CD8-positive, alpha-beta memory T cell (primary cell): ENCODE data around the gene NTNG1. TPM values are rescaled to one million over a fixed set of nuclear protein-coding genes. Genes with fewer than 3 reads are reported as not detected.

ENCODE experiments used
- CTCF ChIA-PET: fragments of 350-600 bp; sonication (Branson Sonifier 250); formaldehyde crosslinking; loops from one replicate; lab custom pipeline; 2021; ENCODE audit warnings: antibody characterized with exemption; lab: Charles Lee
- POLR2A ChIA-PET: fragments of 350-600 bp; sonication (Branson Sonifier 250); formaldehyde crosslinking; loops from one replicate; lab custom pipeline; 2021; ENCODE audit warnings: antibody characterized with exemption; lab: Charles Lee
- DNase-seq, 5 donors: peaks; one replicate each; pipeline versions ENCODE4 v3.0.0 to v3.0.0-alpha.2; 2020 to 2022; ENCODE audit warnings: mixed read lengths in 1 of 5
- H3K27ac ChIP-seq: one replicate; pipeline ENCODE4 v1.7.0; 2013; ENCODE audit warnings: low read depth, mild to moderate bottlenecking, low read length, moderate library complexity
- H3K27me3 ChIP-seq: 2 replicates; pipeline ENCODE4 v1.7.0; 2013; ENCODE audit warnings: low read length, mild to moderate bottlenecking; ENCODE audit not compliant: insufficient read depth, poor library complexity, severe bottlenecking
- H3K36me3 ChIP-seq: 2 replicates; pipeline ENCODE4 v1.7.0; 2013; ENCODE audit warnings: mild to moderate bottlenecking, low read length, moderate library complexity; ENCODE audit not compliant: insufficient read depth
- H3K4me1 ChIP-seq: 2 replicates; pipeline ENCODE4 v1.7.0; 2013; ENCODE audit warnings: mild to moderate bottlenecking, low read length, moderate library complexity; ENCODE audit not compliant: insufficient read depth
- H3K4me3 ChIP-seq: 2 replicates; pipeline ENCODE4 v1.7.0; 2013; ENCODE audit warnings: mild to moderate bottlenecking, low read length
- H3K9me3 ChIP-seq: 2 replicates; pipeline ENCODE4 v1.7.0; 2013; ENCODE audit warnings: mild to moderate bottlenecking, low read length
- H3K27ac Mint-ChIP-seq, 8 donors: one replicate each; pipeline ENCODE4 v1.8.0; 2020 to 2021; ENCODE audit warnings: mixed read lengths in 8 of 8, mild to moderate bottlenecking in 6 of 8, inconsistent platforms in 3 of 8, moderate library complexity in 3 of 8
- H3K27me3 Mint-ChIP-seq, 2 donors: one replicate each; pipeline ENCODE4 v1.8.0; 2020 to 2021; ENCODE audit warnings: mixed read lengths in 2 of 2, mild to moderate bottlenecking in 1 of 2, moderate library complexity in 1 of 2
- H3K36me3 Mint-ChIP-seq, 3 donors: one replicate each; pipeline ENCODE4 v1.8.0; 2020 to 2021; ENCODE audit warnings: mixed read lengths in 3 of 3, inconsistent platforms in 1 of 3, mild to moderate bottlenecking in 1 of 3
- H3K4me1 Mint-ChIP-seq, 3 donors: one replicate each; pipeline ENCODE4 v1.8.0; 2020 to 2021; ENCODE audit warnings: mixed read lengths in 3 of 3, inconsistent platforms in 1 of 3, mild to moderate bottlenecking in 1 of 3
- H3K4me3 Mint-ChIP-seq, 7 donors: one replicate each; pipeline ENCODE4 v1.8.0; 2020 to 2021; ENCODE audit warnings: mixed read lengths in 7 of 7, mild to moderate bottlenecking in 6 of 7, moderate library complexity in 4 of 7, inconsistent platforms in 2 of 7
- H3K9me3 Mint-ChIP-seq, 5 donors: one replicate each; pipeline ENCODE4 v1.8.0; 2020 to 2022; ENCODE audit warnings: mixed read lengths in 5 of 5, mild to moderate bottlenecking in 3 of 5, moderate library complexity in 2 of 5, inconsistent platforms in 1 of 5
- polyA plus RNA-seq: library from polyadenylated mRNA; unstranded; fragments of 300-500 nt; fragmentation: Illumina TruSeq; gene quantifications from one replicate; pipeline ENCODE4 v1.2.3, GENCODE V29; 2021
- total RNA-seq, 2 experiments: library from RNA; stranded (reverse); gene quantifications; one replicate each; pipeline ENCODE4 v1.2.3, GENCODE V29; 2021

NTNG1 gene
- total and polyA plus RNA-seq, 3 experiments from 2014 or later, result not detected

DNA sequence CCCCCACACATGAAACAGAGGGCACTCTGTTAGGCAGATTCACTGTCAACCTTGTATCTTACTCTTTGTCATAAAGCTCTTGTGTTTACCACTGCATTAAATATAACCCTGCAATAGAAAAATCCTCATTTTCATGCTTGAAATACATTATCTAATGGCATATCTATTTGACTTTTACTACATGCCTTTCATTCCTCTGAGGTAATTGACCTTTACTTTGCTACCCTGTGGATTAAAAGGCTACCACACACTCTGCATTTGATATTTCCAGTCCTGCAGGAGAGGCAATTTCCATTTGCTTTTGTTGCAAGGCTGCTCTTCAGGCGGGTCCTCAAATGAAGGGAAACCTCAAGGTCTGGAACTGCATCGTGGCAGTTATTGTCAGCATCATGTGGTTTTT lies 238.0 kb downstream of the NTNG1 start:
- ChIA-PET POLR2A (no interaction called here), CTCF (no interaction called here)
- H3K4me3 Mint-ChIP-seq, result no peak overlapping the region

GRCh38 chr1:107379826-107380225 lies 239.0 kb downstream of the NTNG1 start:
- Mint-ChIP-seq H3K4me1 (no peaks in the 10 kb centered on the region), H3K9me3 (peaks cover 0 to 7% (median 0%) of the 10 kb centered on the region in 5 donors), H3K27me3 (peaks cover 4 to 6% of the 10 kb centered on the region in 2 donors), H3K36me3 (no peaks in the 10 kb centered on the region), H3K4me3 (no peak overlapping the region), H3K27ac (no peak overlapping the region)
- Histone ChIP-seq H3K9me3 (no peaks in the 10 kb centered on the region), H3K27me3 (no peaks in the 10 kb centered on the region), H3K36me3 (no peaks in the 10 kb centered on the region), H3K27ac (no peak overlapping the region), H3K4me3 (no peak overlapping the region), H3K4me1 (no peaks in the 10 kb centered on the region)
- ChIA-PET POLR2A (no interaction called here), CTCF (no interaction called here)
- DNase-seq, result no peak

More for the DNA sequence above, 238.0 kb downstream of the NTNG1 start:
- DNase-seq, result no peak
- Histone ChIP-seq H3K4me3 (no peak overlapping the region), H3K27ac (no peak overlapping the region), H3K9me3 (no peaks in the 10 kb centered on the region), H3K36me3 (no peaks in the 10 kb centered on the region), H3K27me3 (no peaks in the 10 kb centered on the region), H3K4me1 (no peaks in the 10 kb centered on the region)
- no peaks in the 10 kb centered on the region for H3K36me3 Mint-ChIP-seq
- H3K27me3 Mint-ChIP-seq, result peaks cover 4 to 9% of the 10 kb centered on the region in 2 donors
- peaks cover 0 to 4% (median 0%) of the 10 kb centered on the region in 5 donors for H3K9me3 Mint-ChIP-seq
- H3K4me1 Mint-ChIP-seq, result no peaks in the 10 kb centered on the region
- H3K27ac Mint-ChIP-seq, result no peak overlapping the region

- no peaks in the 10 kb centered on the region for H3K36me3 Mint-ChIP-seq
- no peaks in the 10 kb centered on the region for H3K4me1 ChIP-seq
- H3K27ac Mint-ChIP-seq, result no peak overlapping the region
- H3K27ac ChIP-seq, result no peak overlapping the region
- peaks cover 0 to 4% (median 0%) of the 10 kb centered on the region in 5 donors for H3K9me3 Mint-ChIP-seq
- no peaks in the 10 kb centered on the region for H3K36me3 ChIP-seq
- H3K4me1 Mint-ChIP-seq, result no peaks in the 10 kb centered on the region
- ChIA-PET CTCF (no interaction called here), POLR2A (no interaction called here)
- H3K27me3 ChIP-seq, result no peaks in the 10 kb centered on the region
- no peak for DNase-seq
- no peaks in the 10 kb centered on the region for H3K9me3 ChIP-seq
- no peak overlapping the region for H3K4me3 Mint-ChIP-seq
- peaks cover 3 to 8% of the 10 kb centered on the region in 2 donors for H3K27me3 Mint-ChIP-seq
- H3K4me3 ChIP-seq, result no peak overlapping the region
These were observed 248.9 kb downstream of the NTNG1 start for GRCh38 chr1:107389410-107390396.

DNA sequence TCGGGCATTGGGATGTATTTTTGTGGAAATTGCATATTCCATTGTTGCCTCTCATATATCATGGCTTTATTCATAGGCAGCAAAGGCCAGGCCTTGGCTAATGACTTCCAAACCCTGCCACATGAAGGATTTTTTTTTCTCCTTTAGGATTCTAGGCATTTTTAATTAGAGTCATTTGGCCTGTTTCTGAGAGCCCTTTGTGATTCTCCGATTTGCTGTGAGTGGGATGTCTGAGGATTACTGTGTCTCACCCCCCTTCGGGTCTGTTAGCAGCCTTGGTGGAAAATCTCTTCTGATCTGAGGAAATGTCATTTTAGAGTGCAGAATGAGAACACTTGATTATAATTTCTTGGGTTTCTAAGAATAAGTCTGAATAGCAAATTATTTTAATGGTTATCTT lies 253.5 kb downstream of the NTNG1 start:
- no peak for DNase-seq
- no peaks in the 10 kb centered on the region for H3K4me1 ChIP-seq
- POLR2A ChIA-PET, result no interaction called here
- no peaks in the 10 kb centered on the region for H3K36me3 ChIP-seq
- H3K27me3 Mint-ChIP-seq, result peaks cover 3 to 8% of the 10 kb centered on the region in 2 donors
- no peak overlapping the region for H3K4me3 ChIP-seq
- H3K9me3 ChIP-seq, result no peaks in the 10 kb centered on the region
- CTCF ChIA-PET, result no interaction called here
- no peaks in the 10 kb centered on the region for H3K36me3 Mint-ChIP-seq
- H3K27ac Mint-ChIP-seq, result no peak overlapping the region
- H3K27me3 ChIP-seq, result no peaks in the 10 kb centered on the region
- H3K27ac ChIP-seq, result no peak overlapping the region
- no peaks in the 10 kb centered on the region for H3K4me1 Mint-ChIP-seq
- H3K9me3 Mint-ChIP-seq, result peaks cover 0 to 2% (median 0%) of the 10 kb centered on the region in 5 donors
- no peak overlapping the region for H3K4me3 Mint-ChIP-seq

DNA sequence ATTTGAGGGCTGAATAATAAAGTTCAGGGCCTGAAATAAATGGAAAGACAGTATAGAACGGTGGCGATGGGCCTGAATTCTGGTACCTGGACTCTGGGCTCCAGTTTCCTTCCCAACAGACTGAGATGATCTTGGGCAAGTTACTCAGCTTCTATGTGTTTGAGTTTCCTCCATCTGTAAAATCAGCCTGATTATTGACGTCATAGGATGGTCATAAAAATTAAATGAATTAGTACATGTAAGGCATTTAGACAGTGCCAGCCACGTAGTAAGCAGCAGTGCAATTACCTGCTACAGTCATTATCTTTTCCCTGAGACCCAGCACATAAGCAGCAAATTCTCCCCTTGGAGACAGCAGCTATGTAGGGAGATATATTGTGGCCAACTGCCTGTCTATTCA lies 260.9 kb downstream of the NTNG1 start:
- H3K27ac Mint-ChIP-seq, result no peak overlapping the region
- no peaks in the 10 kb centered on the region for H3K4me1 Mint-ChIP-seq
- Histone ChIP-seq H3K4me1 (no peaks in the 10 kb centered on the region), H3K36me3 (no peaks in the 10 kb centered on the region), H3K4me3 (no peak overlapping the region), H3K9me3 (no peaks in the 10 kb centered on the region), H3K27ac (no peak overlapping the region), H3K27me3 (no peaks in the 10 kb centered on the region)
- no peaks in the 10 kb centered on the region for H3K27me3 Mint-ChIP-seq
- no peak for DNase-seq
- POLR2A ChIA-PET, result no interaction called here
- H3K36me3 Mint-ChIP-seq, result no peaks in the 10 kb centered on the region
- CTCF ChIA-PET, result no interaction called here
- no peak overlapping the region for H3K4me3 Mint-ChIP-seq
- no peaks in the 10 kb centered on the region for H3K9me3 Mint-ChIP-seq

- Histone ChIP-seq H3K4me1 (no peaks in the 10 kb centered on the region), H3K36me3 (no peaks in the 10 kb centered on the region), H3K27ac (no peak overlapping the region), H3K9me3 (no peaks in the 10 kb centered on the region), H3K4me3 (no peak overlapping the region), H3K27me3 (no peaks in the 10 kb centered on the region)
- Mint-ChIP-seq H3K4me1 (no peaks in the 10 kb centered on the region), H3K9me3 (no peaks in the 10 kb centered on the region), H3K4me3 (no peak overlapping the region), H3K36me3 (no peaks in the 10 kb centered on the region), H3K27ac (no peak overlapping the region), H3K27me3 (no peaks in the 10 kb centered on the region)
- POLR2A ChIA-PET, result no interaction called here
- no peak for DNase-seq
- CTCF ChIA-PET, result no interaction called here
These were observed 263.9 kb downstream of the NTNG1 start for GRCh38 chr1:107404756-107405155.

DNA sequence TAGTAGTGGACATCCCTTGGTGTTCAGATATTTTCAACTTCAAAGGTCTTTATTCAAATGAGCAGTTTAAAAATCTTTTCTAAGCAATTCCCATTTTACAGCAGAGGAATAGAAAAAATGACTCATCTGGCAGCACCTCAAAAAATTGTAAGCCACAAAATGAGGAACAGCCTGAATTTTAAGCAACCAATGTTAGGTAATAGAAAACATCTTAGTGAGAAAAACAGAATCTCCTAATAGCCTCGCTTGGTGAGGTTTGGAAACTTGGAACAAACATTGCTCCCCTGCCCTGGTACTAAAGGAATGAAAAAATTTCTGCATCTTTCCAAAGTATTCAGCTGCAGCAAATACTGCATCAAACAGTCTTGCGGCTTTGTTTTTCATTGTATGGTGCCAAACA lies 264.4 kb downstream of the NTNG1 start:
- Histone ChIP-seq H3K4me1 (no peaks in the 10 kb centered on the region), H3K27ac (no peak overlapping the region), H3K36me3 (no peaks in the 10 kb centered on the region), H3K4me3 (no peak overlapping the region), H3K27me3 (no peaks in the 10 kb centered on the region), H3K9me3 (no peaks in the 10 kb centered on the region)
- no peaks in the 10 kb centered on the region for H3K9me3 Mint-ChIP-seq
- no peak overlapping the region for H3K27ac Mint-ChIP-seq
- H3K4me1 Mint-ChIP-seq, result no peaks in the 10 kb centered on the region
- H3K27me3 Mint-ChIP-seq, result no peaks in the 10 kb centered on the region
- H3K4me3 Mint-ChIP-seq, result no peak overlapping the region
- ChIA-PET CTCF (no interaction called here), POLR2A (no interaction called here)
- no peaks in the 10 kb centered on the region for H3K36me3 Mint-ChIP-seq
- no peak for DNase-seq

DNA sequence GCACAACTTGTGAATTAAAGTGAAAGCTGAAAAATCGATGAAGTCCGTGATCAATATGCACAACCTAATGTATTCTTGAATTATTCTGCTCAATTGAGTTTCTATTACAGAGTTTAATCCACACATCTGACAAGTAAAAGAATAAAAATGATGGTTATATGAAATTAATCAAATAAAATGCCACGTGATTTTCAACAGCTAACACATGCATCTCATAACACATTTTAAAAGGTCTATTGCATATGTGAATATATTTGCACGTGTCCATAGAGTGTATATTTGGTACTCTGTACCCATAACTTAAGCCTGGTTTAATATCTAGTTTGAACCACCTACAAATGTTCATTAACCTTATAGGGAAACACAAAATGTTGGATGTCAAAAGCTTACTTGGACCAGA lies 266.2 kb downstream of the NTNG1 start:
- H3K36me3 ChIP-seq, result no peaks in the 10 kb centered on the region
- no peaks in the 10 kb centered on the region for H3K4me1 Mint-ChIP-seq
- H3K9me3 ChIP-seq, result no peaks in the 10 kb centered on the region
- ChIA-PET CTCF (no interaction called here), POLR2A (no interaction called here)
- DNase-seq, result no peak
- no peak overlapping the region for H3K27ac ChIP-seq
- H3K4me1 ChIP-seq, result no peaks in the 10 kb centered on the region
- no peaks in the 10 kb centered on the region for H3K27me3 Mint-ChIP-seq
- no peak overlapping the region for H3K4me3 Mint-ChIP-seq
- no peak overlapping the region for H3K4me3 ChIP-seq
- no peaks in the 10 kb centered on the region for H3K9me3 Mint-ChIP-seq
- H3K27ac Mint-ChIP-seq, result no peak overlapping the region
- H3K27me3 ChIP-seq, result no peaks in the 10 kb centered on the region
- H3K36me3 Mint-ChIP-seq, result no peaks in the 10 kb centered on the region
